ENCODE results near the gene TECPR2.
"Not testable (repeated sequence)": the region's sequence is repeated elsewhere in the genome, so short reads cannot be mapped to it uniquely, and the experiment has no call there.

Gene TECPR2

GRCh38 chr14:102362545-102363181 is at the start of gene TECPR2, which contains the start of gene CINP:
TSS of gene TECPR2 (plus strand) at chr14:102362941. CDS start at chr14:102376722, 13,781 bp downstream.
TSS of gene CINP (minus strand) at chr14:102362890. CDS start at chr14:102362851, 39 bp downstream.
- peak; percentile 93 to 98 for DNase-seq (ENCODE audit: low read depth in 2 of 2)

GRCh38 chr14:102314242-102315011 is 48.3 kb upstream of the TECPR2 start:
- DNase-seq (ENCODE audit: low read depth in 2 of 2) = peak; percentile 75 to 76

- no peak for DNase-seq (ENCODE audit: low read depth in 2 of 2)
These were observed 47.6 kb upstream of the TECPR2 start for GRCh38 chr14:102315121-102315520.

GRCh38 chr14:102316338-102316742 is 46.4 kb upstream of the TECPR2 start:
- no peak for DNase-seq (ENCODE audit: low read depth in 2 of 2)

GRCh38 chr14:102316743-102317563 is 45.8 kb upstream of the TECPR2 start:
- peak; percentile 95 to 99 for DNase-seq (ENCODE audit: low read depth in 2 of 2)

- DNase-seq (ENCODE audit: low read depth in 2 of 2) = no peak
These were observed 45.0 kb upstream of the TECPR2 start for GRCh38 chr14:102317564-102318248.

GRCh38 chr14:102318781-102319276 is 43.9 kb upstream of the TECPR2 start:
- DNase-seq (ENCODE audit: low read depth in 2 of 2) = no peak

- peak; percentile 94 to 96 for DNase-seq (ENCODE audit: low read depth in 2 of 2)
These were observed 43.2 kb upstream of the TECPR2 start, which contains the start of gene ZNF839 for GRCh38 chr14:102319351-102320032. TSS of gene ZNF839 (plus strand) at chr14:102319746. CDS start at chr14:102319766, 20 bp downstream.

GRCh38 chr14:102320033-102320660 is 42.6 kb upstream of the TECPR2 start:
- peak in 1 of 2 donors; percentile 37 for DNase-seq (ENCODE audit: low read depth in 2 of 2)

- DNase-seq (ENCODE audit: low read depth in 2 of 2) = no peak
These were observed 41.9 kb upstream of the TECPR2 start for GRCh38 chr14:102320671-102321455.

GRCh38 chr14:102321456-102322422 is 41.0 kb upstream of the TECPR2 start:
- DNase-seq (ENCODE audit: low read depth in 2 of 2) = no peak

- no peak for DNase-seq (ENCODE audit: low read depth in 2 of 2)
These were observed 39.6 kb upstream of the TECPR2 start for GRCh38 chr14:102323102-102323501.

- no peak for DNase-seq (ENCODE audit: low read depth in 2 of 2)
These were observed 36.9 kb upstream of the TECPR2 start for GRCh38 chr14:102325791-102326345.

GRCh38 chr14:102326583-102326982 is 36.2 kb upstream of the TECPR2 start:
- DNase-seq (ENCODE audit: low read depth in 2 of 2) = no peak

GRCh38 chr14:102329381-102329780 is 33.4 kb upstream of the TECPR2 start:
- DNase-seq (ENCODE audit: low read depth in 2 of 2) = not testable (repeated sequence)

GRCh38 chr14:102330806-102331205 is 31.9 kb upstream of the TECPR2 start:
- DNase-seq (ENCODE audit: low read depth in 2 of 2) = no peak

- DNase-seq (ENCODE audit: low read depth in 2 of 2) = no peak
These were observed 29.4 kb upstream of the TECPR2 start for GRCh38 chr14:102333390-102333789.
